Effector CD4-positive, alpha-beta T cell (primary cell): ENCODE data around the gene PTPRD.

Experiments
- DNase-seq: peaks from one replicate; pipeline ENCODE4 v3.0.0-alpha.2; 2020

The PTPRD gene

GRCh38 chr9:10260501-10260900 is 352.3 kb downstream of the PTPRD start:
- no peak for DNase-seq

GRCh38 chr9:10259668-10260067 is 353.1 kb downstream of the PTPRD start:
- DNase-seq = no peak

- DNase-seq = no peak
Measured at GRCh38 chr9:10255758-10256157, 357.0 kb downstream of the PTPRD start.

GRCh38 chr9:10254338-10254737 is 358.5 kb downstream of the PTPRD start:
- DNase-seq = no peak

GRCh38 chr9:10253341-10253740 is 359.5 kb downstream of the PTPRD start:
- DNase-seq = no peak

GRCh38 chr9:10252174-10252573 is 360.6 kb downstream of the PTPRD start:
- no peak for DNase-seq

- DNase-seq = no peak
Measured at GRCh38 chr9:10251490-10251889, 361.3 kb downstream of the PTPRD start.

GRCh38 chr9:10250219-10250618 is 362.6 kb downstream of the PTPRD start:
- DNase-seq = no peak

GRCh38 chr9:10248890-10249289 is 363.9 kb downstream of the PTPRD start:
- DNase-seq = no peak

GRCh38 chr9:10242255-10242654 is 370.5 kb downstream of the PTPRD start:
- DNase-seq = no peak

- no peak for DNase-seq
Measured at GRCh38 chr9:10238087-10238486, 374.7 kb downstream of the PTPRD start.

- no peak for DNase-seq
Measured at GRCh38 chr9:10237584-10237983, 375.2 kb downstream of the PTPRD start.

- DNase-seq = no peak
Measured at GRCh38 chr9:10236161-10236560, 376.6 kb downstream of the PTPRD start.

GRCh38 chr9:10235376-10235775 is 377.4 kb downstream of the PTPRD start:
- DNase-seq = no peak

- DNase-seq = no peak
Measured at GRCh38 chr9:10232352-10232930, 380.4 kb downstream of the PTPRD start.

GRCh38 chr9:10230512-10230911 is 382.3 kb downstream of the PTPRD start:
- DNase-seq = no peak

GRCh38 chr9:10228082-10228481 is 384.7 kb downstream of the PTPRD start:
- DNase-seq = no peak

- no peak for DNase-seq
Measured at GRCh38 chr9:10226996-10227395, 385.8 kb downstream of the PTPRD start.

- no peak for DNase-seq
Measured at GRCh38 chr9:10212702-10213101, 400.1 kb downstream of the PTPRD start.

- DNase-seq = no peak
Measured at GRCh38 chr9:10208691-10209069, 404.1 kb downstream of the PTPRD start.

- DNase-seq = no peak
Measured at GRCh38 chr9:10204276-10204675, 408.5 kb downstream of the PTPRD start.

GRCh38 chr9:10173561-10173960 is 439.2 kb downstream of the PTPRD start:
- DNase-seq = no peak

- DNase-seq = no peak
Measured at GRCh38 chr9:10172476-10172875, 440.3 kb downstream of the PTPRD start.

GRCh38 chr9:10168241-10168640 is 444.6 kb downstream of the PTPRD start:
- DNase-seq = no peak

GRCh38 chr9:10148796-10149195 is 464.0 kb downstream of the PTPRD start:
- no peak for DNase-seq
